Lower leg skin (tissue), 4 donors: Measurements from ENCODE around the gene ABR. TPM values are rescaled to one million over a fixed set of nuclear protein-coding genes. Genes with fewer than 3 reads are reported as not detected.
"Not testable (repeated sequence)": the region's sequence is repeated elsewhere in the genome, so short reads cannot be mapped to it uniquely, and the experiment has no call there.

ENCODE experiments used
- DNase-seq, 2 donors: peaks; one replicate each; pipeline ENCODE4 v3.0.0-alpha.2; 2019; ENCODE audit warnings: low spot score in 2 of 2
- H3K4me3 ChIP-seq: fragments of 200-600 bp; sonication (generic); 2 replicates; pipeline ENCODE4 v1.5.1; 2017; ENCODE audit warnings: mild to moderate bottlenecking, low read depth; ENCODE audit not compliant: poor library complexity, severe bottlenecking
- POLR2A ChIP-seq, 2 donors: fragments of 450-650 bp; IDR thresholded peaks; one replicate each; pipeline ENCODE4 v1.6.1; 2016 to 2017; ENCODE audit warnings: antibody characterized with exemption in 2 of 2, mild to moderate bottlenecking in 1 of 2, moderate library complexity in 1 of 2
- WGBS, 2 donors: methylation state at CpG; one replicate each; pipeline ENCODE4 v1.1.5; 2018; 5-methylcytosine and 5-hydroxymethylcytosine counted together
- intact Hi-C: fragments of 100-400 bp; cut with DNase I; formaldehyde crosslinking; loops from one replicate; pipeline ENCODE4 v1.15.0; 2023; ENCODE audit warnings: low total_unique reads
- total RNA-seq, 4 donors: library from RNA; depleted of rRNA; stranded (reverse); fragments of >200 nt; gene quantifications; one replicate each; pipeline ENCODE4 v1.1.0, GENCODE V29; 2016
- TF ChIP-seq, protein P1 (sequence below), 3 donors: fragments of 450-650 bp; IDR thresholded peaks; one replicate each; pipeline ENCODE4 v1.5.1; 2016; ENCODE audit warnings: antibody characterized with exemption in 3 of 3, mild to moderate bottlenecking in 3 of 3, moderate library complexity in 2 of 3

Gene ABR
- total RNA-seq, 4 donors from 2014 or later = 60.9 to 98.8 (median 88.3) TPM

DNA sequence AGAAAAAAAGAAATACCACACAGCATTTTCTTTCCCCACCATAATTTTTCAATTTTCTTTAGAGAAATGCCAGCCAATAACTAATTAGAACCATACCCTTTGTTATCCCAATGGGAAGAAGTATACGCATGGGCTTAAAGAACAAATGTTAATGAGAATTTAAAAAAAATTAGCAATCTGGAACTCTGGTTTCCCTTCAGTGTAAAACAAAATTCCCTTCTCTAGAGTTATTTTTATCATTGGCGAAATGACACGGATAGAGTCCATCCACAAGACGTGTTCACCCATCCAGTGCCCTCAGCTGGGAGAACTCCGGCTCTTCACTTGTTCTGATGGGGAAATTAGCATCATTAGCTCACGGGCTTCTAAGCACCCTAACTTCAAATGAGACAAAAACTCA, 203.5 kb downstream of the ABR start:
- DNase-seq = no peak
- TF ChIP-seq, protein P1, sequence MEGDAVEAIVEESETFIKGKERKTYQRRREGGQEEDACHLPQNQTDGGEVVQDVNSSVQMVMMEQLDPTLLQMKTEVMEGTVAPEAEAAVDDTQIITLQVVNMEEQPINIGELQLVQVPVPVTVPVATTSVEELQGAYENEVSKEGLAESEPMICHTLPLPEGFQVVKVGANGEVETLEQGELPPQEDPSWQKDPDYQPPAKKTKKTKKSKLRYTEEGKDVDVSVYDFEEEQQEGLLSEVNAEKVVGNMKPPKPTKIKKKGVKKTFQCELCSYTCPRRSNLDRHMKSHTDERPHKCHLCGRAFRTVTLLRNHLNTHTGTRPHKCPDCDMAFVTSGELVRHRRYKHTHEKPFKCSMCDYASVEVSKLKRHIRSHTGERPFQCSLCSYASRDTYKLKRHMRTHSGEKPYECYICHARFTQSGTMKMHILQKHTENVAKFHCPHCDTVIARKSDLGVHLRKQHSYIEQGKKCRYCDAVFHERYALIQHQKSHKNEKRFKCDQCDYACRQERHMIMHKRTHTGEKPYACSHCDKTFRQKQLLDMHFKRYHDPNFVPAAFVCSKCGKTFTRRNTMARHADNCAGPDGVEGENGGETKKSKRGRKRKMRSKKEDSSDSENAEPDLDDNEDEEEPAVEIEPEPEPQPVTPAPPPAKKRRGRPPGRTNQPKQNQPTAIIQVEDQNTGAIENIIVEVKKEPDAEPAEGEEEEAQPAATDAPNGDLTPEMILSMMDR (IDR thresholded peaks at IDR 0.05) = no peak
- TF ChIP-seq POLR2A (IDR thresholded peaks at IDR 0.05) = no peak
- H3K4me3 ChIP-seq = no peak overlapping the region
- WGBS, 2 donors = 58% methylated on average over 6 of the region's 6 CpGs
- intact Hi-C loops = no loop called here

GRCh38 chr17:975371-975915, 204.3 kb downstream of the ABR start:
- 48 to 61% methylated on average over 5 of the region's 5 CpGs for WGBS, 2 donors
- intact Hi-C loops = no loop called here
- no peak overlapping the region for H3K4me3 ChIP-seq
- TF ChIP-seq POLR2A (IDR thresholded peaks at IDR 0.05) = no peak
- TF ChIP-seq, protein P1 (IDR thresholded peaks at IDR 0.05) = no peak
- no peak for DNase-seq

- intact Hi-C loops, H3K4me3 ChIP-seq, DNase-seq: not testable (repeated sequence)
- 70 to 71% methylated on average over 2 of the region's 2 CpGs for WGBS, 2 donors
Measured at GRCh38 chr17:974778-975177, 205.0 kb downstream of the ABR start.

- TF ChIP-seq POLR2A (IDR thresholded peaks at IDR 0.05) = no peak
- TF ChIP-seq, protein P1 (IDR thresholded peaks at IDR 0.05) = no peak
- intact Hi-C loops = no loop called here
- WGBS, 2 donors = 62 to 80% methylated on average over 12 of the region's 12 CpGs
- H3K4me3 ChIP-seq = no peak overlapping the region
- no peak for DNase-seq
Measured at GRCh38 chr17:973053-973452, 206.7 kb downstream of the ABR start.

GRCh38 chr17:971861-972260, 207.9 kb downstream of the ABR start:
- intact Hi-C loops, DNase-seq, H3K4me3 ChIP-seq: not testable (repeated sequence)
- WGBS, 2 donors = 91 to 95% methylated on average over 14 of the region's 14 CpGs

DNA sequence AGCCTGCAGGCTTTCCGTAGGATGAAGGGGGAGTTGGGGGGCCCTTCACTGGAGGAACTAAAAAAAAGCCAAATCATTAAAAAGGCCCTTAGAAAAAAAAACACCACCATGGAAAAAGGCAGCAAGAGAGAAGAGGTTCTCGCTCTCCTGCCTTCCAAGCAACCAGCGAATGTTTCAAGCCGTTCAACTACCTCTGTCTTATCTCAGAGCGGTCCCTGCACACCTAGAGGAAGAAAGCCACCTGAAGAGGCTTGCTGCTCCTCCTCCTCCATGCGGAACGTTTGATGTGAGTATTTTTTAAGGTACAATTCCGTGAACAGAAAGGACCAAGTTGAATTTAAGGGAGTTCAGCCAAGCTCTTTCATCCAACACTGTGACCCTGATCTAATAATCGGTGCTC, 209.4 kb downstream of the ABR start:
- TF ChIP-seq, protein P1 (IDR thresholded peaks at IDR 0.05) = no peak
- no peak for TF ChIP-seq POLR2A (IDR thresholded peaks at IDR 0.05)
- intact Hi-C loops = no loop called here
- no peak overlapping the region for H3K4me3 ChIP-seq
- 80 to 85% methylated on average over 9 of the region's 9 CpGs for WGBS, 2 donors
- DNase-seq = no peak

DNA sequence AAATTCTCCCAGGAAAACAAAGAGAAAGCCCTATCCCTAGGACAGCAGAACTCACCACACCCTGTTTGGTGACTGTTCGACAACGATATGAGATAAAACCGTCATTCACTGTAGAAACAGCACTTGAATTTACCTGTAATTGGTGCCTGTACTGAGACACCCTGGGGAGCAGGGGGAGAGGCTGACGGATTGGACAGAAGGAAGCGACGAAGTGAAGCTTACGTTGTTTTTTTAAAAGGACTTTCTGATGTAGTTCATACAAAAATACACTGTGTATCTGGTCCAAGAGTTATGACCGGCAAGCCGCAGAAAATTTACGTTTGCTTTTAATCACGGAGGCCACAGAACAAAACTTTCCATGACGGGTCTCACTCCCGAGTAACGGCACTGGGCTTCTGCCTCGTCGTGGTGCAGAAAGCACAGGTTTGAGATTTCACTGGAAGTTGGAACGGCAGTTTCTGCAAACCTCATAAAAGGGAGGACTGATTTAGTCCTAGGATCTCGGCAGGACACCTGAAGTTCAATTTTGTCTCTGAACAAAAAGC, 209.9 kb downstream of the ABR start:
- TF ChIP-seq, protein P1 (IDR thresholded peaks at IDR 0.05) = no peak
- no peak for TF ChIP-seq POLR2A (IDR thresholded peaks at IDR 0.05)
- DNase-seq = no peak

More for the DNA sequence above, 209.9 kb downstream of the ABR start:
- intact Hi-C loops = no loop called here
- WGBS, 2 donors = 55 to 57% methylated on average over 18 of the region's 18 CpGs
- no peak overlapping the region for H3K4me3 ChIP-seq
